Smooth muscle cell (in vitro differentiated cells): Measurements from ENCODE around the gene CHD2. TPM values are rescaled to one million over a fixed set of nuclear protein-coding genes. Genes with fewer than 3 reads are reported as not detected.

Experiments
- DNase-seq: peaks from one replicate; lab custom pipeline; 2025; ENCODE audit not compliant: unreplicated experiment; lab: John Stamatoyannopoulos, UW
- H2AFZ ChIP-seq: fragments of 200-600 bp; sonication (generic); 2 replicates; pipeline ENCODE4 v1.6.0; 2016; ENCODE audit warnings: antibody characterized with exemption, low read depth, mild to moderate bottlenecking
- H3F3A ChIP-seq: fragments of 200-600 bp; sonication (generic); 2 replicates; pipeline ENCODE4 v1.6.0; 2017; ENCODE audit warnings: antibody characterized with exemption, low read depth
- H3K27ac ChIP-seq: fragments of 200-600 bp; sonication (generic); 2 replicates; pipeline ENCODE4 v1.5.1; 2016; ENCODE audit warnings: low read depth, mild to moderate bottlenecking
- H3K27me3 ChIP-seq: fragments of 200-600 bp; sonication (generic); 2 replicates; pipeline ENCODE4 v1.6.1; 2016; ENCODE audit warnings: low read depth, mild to moderate bottlenecking
- H3K36me3 ChIP-seq: fragments of 200-600 bp; sonication (generic); 2 replicates; pipeline ENCODE4 v1.5.1; 2016; ENCODE audit warnings: low read depth
- H3K4me1 ChIP-seq: fragments of 200-600 bp; sonication (generic); 2 replicates; pipeline ENCODE4 v1.5.1; 2016; ENCODE audit warnings: low read depth
- H3K4me2 ChIP-seq: fragments of 200-600 bp; sonication (generic); 2 replicates; pipeline ENCODE4 v1.6.0; 2016; ENCODE audit warnings: mild to moderate bottlenecking
- H3K4me3 ChIP-seq: fragments of 200-600 bp; sonication (generic); 2 replicates; pipeline ENCODE4 v1.5.1; 2016; ENCODE audit warnings: mild to moderate bottlenecking
- H3K79me2 ChIP-seq: fragments of 200-600 bp; sonication (generic); 2 replicates; pipeline ENCODE4 v1.6.0; 2016; ENCODE audit warnings: low read depth, mild to moderate bottlenecking
- H3K9ac ChIP-seq: fragments of 200-600 bp; sonication (generic); 2 replicates; pipeline ENCODE4 v1.6.0; 2016; ENCODE audit warnings: low read depth
- H3K9me3 ChIP-seq: fragments of 200-600 bp; sonication (generic); replicated peaks from 2 replicates; pipeline ENCODE4 v1.5.1; 2016; ENCODE audit warnings: low read depth
- H4K20me1 ChIP-seq: fragments of 200-600 bp; sonication (generic); 2 replicates; pipeline ENCODE4 v1.6.0; 2016; ENCODE audit warnings: low read depth
- WGBS: methylation state at CpG from one replicate; pipeline ENCODE4 v1.1.7; 2016; ENCODE audit warnings: low lambda C conversion rate; 5-methylcytosine and 5-hydroxymethylcytosine counted together
- polyA plus RNA-seq: library from polyadenylated mRNA; unstranded; fragments of >200 nt; fragmentation: Nextera tagmentation; extraction: Ambion mirVana; gene quantifications from 2 replicates; pipeline ENCODE4 v1.2.1, GENCODE V29; 2016
- total RNA-seq: library from RNA; depleted of rRNA; stranded (reverse); fragments of >200 nt; gene quantifications from 2 replicates; pipeline ENCODE4 v1.2.3, GENCODE V29; 2014
- TF ChIP-seq, protein P1 (sequence below): fragments of 200-600 bp; sonication (generic); IDR thresholded peaks from 2 replicates; pipeline ENCODE4 v1.5.1; 2017; ENCODE audit warnings: borderline replicate concordance, mild to moderate bottlenecking, antibody characterized with exemption; ENCODE audit not compliant: insufficient read depth, poor library complexity, severe bottlenecking

CHD2 gene
- total and polyA plus RNA-seq, 2 experiments from 2014 or later = 64.4 to 99.2 TPM

DNA sequence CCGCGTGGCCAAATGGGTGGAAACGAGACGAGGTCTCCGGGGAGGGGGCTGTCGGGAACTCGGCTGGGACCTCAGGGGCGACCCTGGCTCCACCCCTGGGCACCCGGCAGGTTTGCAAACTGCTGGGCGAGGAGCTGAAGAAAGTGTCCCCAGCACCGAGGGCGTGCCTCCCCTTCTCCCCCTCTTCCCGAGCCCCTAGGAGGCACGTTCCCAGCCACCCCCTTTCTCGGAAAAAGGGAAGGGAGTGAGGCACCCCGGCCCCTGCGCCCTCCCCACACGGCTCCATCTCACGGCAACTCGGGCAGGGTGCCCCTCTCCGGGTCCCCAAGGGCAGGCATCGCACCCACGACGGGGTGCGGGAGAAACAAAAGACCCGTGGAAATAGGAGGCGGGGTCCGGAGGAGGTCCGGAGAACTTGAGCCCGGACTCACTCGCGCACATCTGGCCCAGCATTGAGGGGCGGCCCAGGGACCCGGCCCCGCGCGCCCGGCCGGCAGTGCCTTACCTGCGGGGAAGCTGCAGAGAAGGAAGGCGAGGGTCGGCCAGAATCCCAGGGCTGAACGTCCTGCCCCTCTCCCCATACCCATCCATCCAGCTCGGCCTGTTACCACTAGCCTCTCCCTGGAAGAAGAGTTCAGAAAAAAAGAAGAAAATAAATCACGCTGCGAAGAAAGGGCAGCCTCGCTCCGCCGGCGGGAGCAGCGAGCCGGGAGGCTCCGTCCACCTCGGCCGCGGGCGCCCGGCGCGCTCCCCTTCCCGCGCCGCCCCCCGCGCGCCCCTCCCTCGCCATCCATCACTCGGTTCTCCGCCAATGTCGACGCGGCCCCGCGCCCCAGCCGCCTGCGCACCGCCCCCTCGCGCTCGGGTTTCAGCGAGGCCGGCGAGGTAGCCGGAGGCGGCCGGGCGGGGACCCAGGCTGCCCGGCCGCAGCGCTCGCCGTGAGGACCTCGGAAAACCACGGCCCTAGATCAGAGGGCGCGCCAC is 172.6 kb downstream of the CHD2 start:
- H3F3A ChIP-seq = no peaks in the 10 kb centered on the region
- under 1% methylated on average over 65 of the region's 96 CpGs for WGBS
- no peak overlapping the region for H3K27ac ChIP-seq

DNA sequence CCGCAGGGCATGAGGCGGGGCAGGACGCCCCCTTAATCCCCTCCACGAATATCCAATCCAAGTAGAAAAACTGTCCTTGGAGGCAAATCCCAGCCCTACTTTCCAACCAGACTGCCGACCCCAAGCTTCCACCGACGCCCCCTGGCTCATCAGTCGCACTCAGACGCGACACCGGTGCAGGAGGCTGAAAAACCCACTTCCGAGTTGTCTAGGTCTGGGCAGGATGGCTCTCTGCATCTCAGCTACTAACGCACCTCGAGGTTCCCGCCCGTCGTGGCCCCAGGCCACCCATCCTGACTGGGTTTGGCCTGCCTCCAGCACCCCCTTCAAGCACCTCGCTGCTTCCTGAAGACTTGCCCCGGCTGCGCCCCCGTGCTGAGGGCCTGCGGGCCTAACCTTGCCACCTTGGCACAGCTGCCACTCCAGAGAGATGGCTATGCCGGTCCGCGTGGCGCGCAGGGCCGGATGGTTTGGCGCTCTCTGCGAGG is 173.4 kb downstream of the CHD2 start:
- no peaks in the 10 kb centered on the region for H3K9me3 ChIP-seq
- H3K4me1 ChIP-seq = peaks cover 43% of the 10 kb centered on the region
- H3K36me3 ChIP-seq = no peaks in the 10 kb centered on the region
- H3K27ac ChIP-seq = no peak overlapping the region
- no peaks in the 10 kb centered on the region for H3K79me2 ChIP-seq
- H3K4me3 ChIP-seq = peak overlapping the region; percentile 70
- peak overlapping the region; percentile 72 for H2AFZ ChIP-seq
- H3K27me3 ChIP-seq = peaks cover 71% of the 10 kb centered on the region
- peak overlapping the region; percentile 93 for H3K4me2 ChIP-seq
- WGBS = 50% methylated on average over 30 of the region's 30 CpGs
- TF ChIP-seq, protein P1, sequence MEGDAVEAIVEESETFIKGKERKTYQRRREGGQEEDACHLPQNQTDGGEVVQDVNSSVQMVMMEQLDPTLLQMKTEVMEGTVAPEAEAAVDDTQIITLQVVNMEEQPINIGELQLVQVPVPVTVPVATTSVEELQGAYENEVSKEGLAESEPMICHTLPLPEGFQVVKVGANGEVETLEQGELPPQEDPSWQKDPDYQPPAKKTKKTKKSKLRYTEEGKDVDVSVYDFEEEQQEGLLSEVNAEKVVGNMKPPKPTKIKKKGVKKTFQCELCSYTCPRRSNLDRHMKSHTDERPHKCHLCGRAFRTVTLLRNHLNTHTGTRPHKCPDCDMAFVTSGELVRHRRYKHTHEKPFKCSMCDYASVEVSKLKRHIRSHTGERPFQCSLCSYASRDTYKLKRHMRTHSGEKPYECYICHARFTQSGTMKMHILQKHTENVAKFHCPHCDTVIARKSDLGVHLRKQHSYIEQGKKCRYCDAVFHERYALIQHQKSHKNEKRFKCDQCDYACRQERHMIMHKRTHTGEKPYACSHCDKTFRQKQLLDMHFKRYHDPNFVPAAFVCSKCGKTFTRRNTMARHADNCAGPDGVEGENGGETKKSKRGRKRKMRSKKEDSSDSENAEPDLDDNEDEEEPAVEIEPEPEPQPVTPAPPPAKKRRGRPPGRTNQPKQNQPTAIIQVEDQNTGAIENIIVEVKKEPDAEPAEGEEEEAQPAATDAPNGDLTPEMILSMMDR = no peak
- no peak overlapping the region for H3K9ac ChIP-seq
- no peaks in the 10 kb centered on the region for H4K20me1 ChIP-seq
- no peak for DNase-seq
- no peaks in the 10 kb centered on the region for H3F3A ChIP-seq

More for the DNA sequence above, 172.6 kb downstream of the CHD2 start:
- Histone ChIP-seq H3K79me2 (no peaks in the 10 kb centered on the region), H2AFZ (peak overlapping the region; percentile 82), H3K9ac (no peak overlapping the region), H3K36me3 (no peaks in the 10 kb centered on the region), H3K27me3 (peaks cover 65% of the 10 kb centered on the region), H3K4me2 (peak overlapping the region; percentile 93), H4K20me1 (no peaks in the 10 kb centered on the region), H3K9me3 (no peaks in the 10 kb centered on the region), H3K4me3 (peak overlapping the region; percentile 70), H3K4me1 (peaks cover 49% of the 10 kb centered on the region)
- TF ChIP-seq, protein P1 = no peak
- peak; percentile 39 for DNase-seq

DNA sequence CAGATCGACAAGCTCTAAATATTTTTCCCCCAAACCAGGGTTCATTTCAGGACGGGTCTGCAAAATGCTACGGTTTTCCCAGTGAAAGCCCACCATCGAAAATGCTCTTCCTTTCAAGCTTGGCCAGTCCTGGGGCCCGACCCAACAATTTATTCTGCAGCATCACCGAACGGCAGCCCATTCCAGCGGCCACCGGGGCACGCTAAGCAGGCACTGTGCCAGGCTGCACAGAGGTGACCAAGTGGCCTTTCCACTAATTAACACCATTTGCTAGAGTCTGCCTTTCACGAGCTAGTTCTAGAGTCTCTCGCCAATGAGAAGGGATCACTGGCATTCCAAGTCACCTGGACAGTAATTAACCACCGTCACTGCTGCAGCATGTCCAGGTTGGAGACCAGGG is 174.5 kb downstream of the CHD2 start:
- no peak overlapping the region for H3K4me3 ChIP-seq
- H2AFZ ChIP-seq = no peak overlapping the region
- no peaks in the 10 kb centered on the region for H3K9me3 ChIP-seq
- H4K20me1 ChIP-seq = no peaks in the 10 kb centered on the region
- no peaks in the 10 kb centered on the region for H3K36me3 ChIP-seq
- no peak overlapping the region for H3K27ac ChIP-seq
- H3K27me3 ChIP-seq = peaks cover 80% of the 10 kb centered on the region
- 93% methylated on average over 13 of the region's 13 CpGs for WGBS
- H3F3A ChIP-seq = no peaks in the 10 kb centered on the region
- H3K4me2 ChIP-seq = no peak overlapping the region
- no peaks in the 10 kb centered on the region for H3K79me2 ChIP-seq
- TF ChIP-seq, protein P1 = no peak
- no peak for DNase-seq
- H3K4me1 ChIP-seq = peaks cover 34% of the 10 kb centered on the region
- H3K9ac ChIP-seq = no peak overlapping the region
